HG02642 (cell line): Measurements from ENCODE around the gene PAFAH1B1.
"Not testable (repeated sequence)": the region's sequence is repeated elsewhere in the genome, so short reads cannot be mapped to it uniquely, and the experiment has no call there.

Experiments
- ATAC-seq: cut with Tn5 transposase; IDR thresholded peaks from one replicate; pipeline ENCODE4 v1.9.1; 2021; ENCODE audit warnings: mild to moderate bottlenecking; ENCODE audit not compliant: unreplicated experiment, poor library complexity

PAFAH1B1 gene

DNA sequence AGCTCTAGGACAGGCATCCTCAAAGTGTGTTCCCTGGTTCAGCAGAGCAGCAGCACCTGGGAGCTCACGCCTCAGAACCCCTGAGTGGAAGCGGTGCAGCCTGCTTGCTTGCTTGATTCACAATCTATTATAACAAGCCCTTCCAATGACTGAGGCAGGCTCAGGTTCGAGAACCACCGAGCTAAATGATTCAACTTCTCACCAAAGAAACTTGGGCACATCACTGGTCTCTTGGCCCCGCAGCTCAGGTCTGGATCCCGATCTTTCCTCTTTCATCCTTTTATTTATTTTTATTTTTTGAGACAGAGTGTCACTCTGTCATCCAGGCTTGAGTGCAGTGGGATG is 93.6 kb downstream of the PAFAH1B1 start:
- ATAC-seq: no peak

DNA sequence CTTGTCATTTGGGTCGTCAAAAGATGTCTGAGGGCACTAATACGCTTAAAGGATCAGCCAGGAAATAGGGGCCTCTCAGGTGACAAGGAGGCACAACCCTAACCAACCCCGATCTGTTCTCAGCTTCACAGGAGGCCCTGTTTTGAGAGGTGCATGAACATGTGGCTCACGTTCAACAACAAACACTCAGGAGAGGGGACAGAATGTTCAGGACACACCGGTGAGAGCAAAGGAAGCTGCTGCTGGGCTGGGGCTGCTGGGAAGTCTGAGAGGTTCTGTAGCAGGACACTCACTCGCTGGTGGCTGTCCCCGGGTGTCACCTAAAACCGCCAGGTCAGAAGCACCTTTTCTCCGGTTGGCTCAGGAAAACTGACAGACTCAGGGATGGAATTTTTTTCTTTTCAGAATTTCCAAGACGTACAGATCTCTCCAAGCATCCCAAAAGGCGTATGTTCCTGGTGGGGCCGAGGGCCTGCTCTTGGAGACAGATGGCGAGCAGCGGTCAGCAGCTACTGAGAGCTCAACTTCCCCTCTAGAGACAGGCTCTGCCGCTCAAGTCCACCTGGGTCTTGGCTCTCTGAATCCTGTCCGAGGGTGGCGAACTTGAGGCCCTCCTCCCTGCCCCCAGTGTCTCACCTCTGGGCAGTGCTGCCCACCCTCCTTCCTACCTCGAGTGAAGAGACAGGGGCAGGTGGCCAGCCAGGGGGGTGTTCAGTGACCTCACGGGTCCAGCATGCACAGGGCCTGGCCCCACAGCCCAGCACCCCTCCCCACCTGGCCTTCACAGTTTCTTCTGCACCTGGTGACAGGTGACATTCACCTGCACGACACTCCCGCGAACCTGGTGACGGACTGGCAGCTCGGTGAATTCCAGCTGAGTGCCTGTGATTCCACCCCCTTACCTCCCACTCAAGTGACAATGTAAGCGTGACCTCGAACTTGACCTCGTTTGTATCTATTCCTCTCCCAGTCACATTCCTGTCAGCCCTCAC is 95.2 kb downstream of the PAFAH1B1 start:
- no peak for ATAC-seq

DNA sequence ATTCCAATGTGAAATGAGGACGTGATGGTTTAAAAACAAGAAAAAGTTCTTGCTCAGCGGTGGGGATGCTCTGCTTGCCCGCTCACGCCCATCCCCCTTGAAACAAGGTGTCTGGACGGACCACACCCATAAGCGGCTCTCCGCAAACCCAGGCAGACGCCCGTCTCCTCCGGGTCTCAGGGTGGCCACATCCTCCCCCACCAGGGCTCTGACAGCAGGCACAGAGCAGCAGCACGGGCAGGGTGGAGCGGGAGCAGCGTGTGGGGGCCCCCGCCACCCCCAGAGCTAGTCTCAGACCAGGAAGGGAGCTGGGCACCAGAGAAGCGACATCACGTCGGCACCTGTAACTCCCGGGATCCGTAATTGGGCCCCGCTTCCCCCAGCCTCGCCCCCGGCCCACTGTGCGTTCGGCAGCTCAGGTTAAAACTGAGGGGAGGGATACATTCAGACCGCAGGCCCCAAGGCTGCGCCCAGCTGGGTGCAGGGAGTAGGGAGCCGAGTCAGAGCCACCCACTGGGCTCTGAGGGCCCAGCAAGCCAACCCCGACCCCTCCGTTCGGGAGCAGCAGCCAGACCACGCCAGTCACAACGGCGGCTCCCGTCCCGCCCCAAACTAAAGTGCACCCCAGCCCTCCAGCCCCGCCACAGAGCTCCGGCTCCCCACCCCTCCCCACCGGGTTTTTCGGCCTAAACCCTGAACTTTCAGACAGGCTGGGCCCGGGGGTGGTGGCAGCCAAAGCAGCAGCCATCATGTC is 96.1 kb downstream of the PAFAH1B1 start:
- ATAC-seq: no peak

DNA sequence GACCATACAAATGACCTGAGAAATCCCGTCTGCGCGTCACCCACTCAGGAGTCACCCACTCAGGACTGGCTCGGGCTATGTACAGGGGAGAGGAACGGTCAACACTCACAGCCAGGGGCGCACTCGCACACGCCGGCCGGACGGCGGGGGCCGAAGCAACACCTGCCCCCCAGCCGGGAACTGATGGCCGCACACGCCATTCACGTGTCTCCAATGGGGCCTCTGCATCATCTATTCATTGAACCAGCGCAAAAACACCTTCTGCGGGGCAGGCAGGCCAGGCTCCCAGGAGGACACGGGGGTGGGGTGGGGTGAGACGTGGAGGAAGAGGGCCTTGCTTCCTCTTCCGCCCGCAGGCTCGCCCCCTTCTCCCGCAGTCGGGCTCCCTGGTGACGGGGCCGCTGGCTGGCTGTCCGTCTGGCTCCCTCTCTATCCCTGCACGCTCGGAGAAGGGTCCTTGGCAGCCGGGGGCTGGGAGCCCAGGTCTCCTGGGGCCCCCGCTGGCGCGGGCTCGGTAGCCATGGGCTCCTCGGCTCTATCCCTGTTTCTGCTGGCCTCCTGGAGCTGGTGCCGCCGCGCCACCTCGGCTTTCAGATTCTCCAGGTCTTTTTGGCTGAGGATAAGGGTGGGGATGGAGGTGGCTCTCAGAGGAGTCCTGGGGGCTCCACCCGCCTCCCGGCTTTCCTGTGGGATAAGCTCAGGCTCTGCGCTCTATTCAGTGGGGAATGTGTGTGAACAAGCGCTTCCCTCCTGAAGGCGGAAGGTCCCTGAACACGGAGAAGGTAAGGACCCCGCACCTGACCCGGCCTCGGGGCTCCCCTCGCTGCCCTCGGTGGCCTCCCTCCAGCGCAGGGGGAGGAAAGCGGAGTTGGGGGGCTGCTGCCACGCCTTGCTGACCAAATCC is 97.0 kb downstream of the PAFAH1B1 start:
- no peak for ATAC-seq

DNA sequence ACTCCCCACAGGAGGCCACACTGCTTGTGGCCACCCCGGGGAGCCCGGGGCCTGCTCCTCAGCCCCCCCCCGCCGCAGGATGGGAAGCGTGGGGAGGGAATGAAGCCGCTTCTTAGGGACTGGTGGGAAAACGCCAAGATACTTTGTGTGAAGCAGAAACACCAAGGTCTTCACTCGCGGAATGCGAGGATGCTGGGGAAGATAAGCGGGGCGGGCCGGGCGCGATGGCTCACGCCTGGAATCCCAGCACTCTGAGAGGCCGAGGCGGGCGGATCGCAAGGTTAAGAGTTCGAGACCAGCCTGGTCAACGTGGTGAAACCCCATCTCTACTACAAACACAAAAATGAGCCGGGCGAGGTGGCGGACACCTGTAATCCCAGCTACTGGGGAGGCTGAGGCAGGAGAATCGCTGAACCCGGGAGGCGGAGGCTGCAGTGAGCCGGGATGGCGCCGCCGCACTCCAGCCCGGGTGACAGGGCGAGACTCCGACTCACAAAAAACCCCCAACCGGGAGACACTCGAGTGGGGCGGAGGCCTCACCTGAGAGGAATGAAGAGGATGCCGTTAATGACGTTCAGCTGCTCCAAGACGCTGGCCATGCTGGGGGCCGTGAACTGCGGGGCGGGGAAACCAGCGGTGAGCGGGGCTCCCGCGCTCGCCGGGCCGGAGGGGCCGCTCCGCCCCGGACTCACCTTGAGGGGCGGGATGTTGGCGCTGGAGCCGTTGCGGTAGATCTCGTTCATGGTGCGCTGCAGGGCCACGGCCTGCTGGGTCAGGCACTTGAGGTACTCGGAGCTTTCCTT is 97.8 kb downstream of the PAFAH1B1 start:
- no peak for ATAC-seq

DNA sequence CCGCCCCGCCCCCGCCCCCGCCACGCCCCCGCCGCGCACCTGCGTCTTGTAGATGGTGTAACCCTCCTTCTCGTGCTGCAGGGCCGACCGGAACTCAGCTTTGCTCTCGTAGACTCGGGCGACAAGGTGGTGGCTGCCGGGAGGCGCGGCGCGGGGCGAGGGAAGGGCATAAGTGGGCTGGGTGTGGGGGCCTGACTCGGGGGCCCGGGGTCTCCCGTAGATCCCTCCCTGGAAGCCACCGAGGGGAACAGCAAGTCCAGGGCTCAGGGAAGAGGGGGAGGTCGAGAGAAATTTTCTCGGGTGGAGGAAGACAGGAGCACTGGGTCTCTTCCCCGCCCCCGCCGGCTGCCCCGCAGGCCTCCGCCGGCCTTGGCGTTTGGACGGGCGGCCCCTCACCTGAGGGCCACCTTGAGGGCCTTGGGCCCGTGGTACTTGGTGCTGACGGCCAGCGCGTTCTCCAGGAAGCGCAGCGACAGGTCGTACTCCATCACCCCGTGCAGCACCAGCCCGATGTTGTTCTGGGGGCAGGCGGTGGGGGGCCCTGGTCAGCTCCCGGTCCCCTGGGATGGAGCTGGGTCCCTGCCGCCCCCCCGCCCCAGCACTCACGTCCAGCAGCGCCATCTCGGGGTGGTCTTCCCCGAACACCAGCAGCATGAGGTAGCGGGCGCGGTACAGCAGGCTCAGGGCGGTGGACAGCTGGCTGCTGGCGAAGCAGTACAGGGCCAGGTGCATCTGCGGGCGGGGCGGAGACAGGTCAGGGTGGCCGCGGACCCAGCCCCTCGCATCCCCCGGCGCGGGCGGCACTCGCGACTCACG is 98.7 kb downstream of the PAFAH1B1 start:
- no peak for ATAC-seq

- ATAC-seq: no peak
Observed at GRCh38 chr17:2692781-2693135, 99.3 kb downstream of the PAFAH1B1 start.

DNA sequence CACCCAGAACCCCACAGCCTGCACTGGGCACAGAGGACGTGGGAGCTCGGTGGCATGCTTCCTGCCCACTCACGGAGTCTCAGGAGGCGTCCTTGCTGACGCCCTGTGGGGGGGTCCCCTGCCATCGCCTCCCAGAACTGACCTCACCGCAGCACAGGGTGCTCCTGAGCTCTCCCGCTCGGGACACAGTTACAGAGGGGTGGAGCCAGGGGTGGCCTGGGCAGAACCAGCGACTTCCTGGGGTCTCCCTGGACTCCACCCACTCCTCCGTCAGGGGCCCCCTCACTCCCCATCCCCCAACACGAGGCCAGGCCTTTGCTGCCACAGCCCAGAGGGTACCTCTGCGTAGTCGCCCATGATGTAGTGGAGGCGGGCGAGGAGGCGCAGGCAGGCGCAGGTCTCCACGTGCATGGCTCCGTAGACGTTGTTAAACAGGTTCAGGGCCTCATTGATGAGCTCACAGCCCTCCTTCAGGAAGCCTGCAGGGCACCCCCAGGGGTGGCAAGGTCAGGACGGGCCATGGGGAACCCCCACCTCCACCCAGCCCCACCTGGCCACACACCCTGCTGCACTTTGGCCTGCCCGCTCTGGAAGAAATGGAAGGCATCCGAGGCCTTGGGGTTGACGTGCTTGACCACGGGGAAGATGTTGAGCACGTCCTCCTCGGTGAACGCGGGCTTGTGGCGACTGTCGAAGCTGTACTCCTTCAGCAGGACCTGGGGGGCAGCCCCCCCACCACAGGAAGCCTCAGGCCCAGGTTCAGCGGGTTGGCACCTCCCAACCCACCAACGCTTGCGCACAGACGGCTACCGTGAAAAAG is 100.3 kb downstream of the PAFAH1B1 start:
- no peak for ATAC-seq

- ATAC-seq: no peak
Observed at GRCh38 chr17:2694381-2695242, 101.2 kb downstream of the PAFAH1B1 start.

DNA sequence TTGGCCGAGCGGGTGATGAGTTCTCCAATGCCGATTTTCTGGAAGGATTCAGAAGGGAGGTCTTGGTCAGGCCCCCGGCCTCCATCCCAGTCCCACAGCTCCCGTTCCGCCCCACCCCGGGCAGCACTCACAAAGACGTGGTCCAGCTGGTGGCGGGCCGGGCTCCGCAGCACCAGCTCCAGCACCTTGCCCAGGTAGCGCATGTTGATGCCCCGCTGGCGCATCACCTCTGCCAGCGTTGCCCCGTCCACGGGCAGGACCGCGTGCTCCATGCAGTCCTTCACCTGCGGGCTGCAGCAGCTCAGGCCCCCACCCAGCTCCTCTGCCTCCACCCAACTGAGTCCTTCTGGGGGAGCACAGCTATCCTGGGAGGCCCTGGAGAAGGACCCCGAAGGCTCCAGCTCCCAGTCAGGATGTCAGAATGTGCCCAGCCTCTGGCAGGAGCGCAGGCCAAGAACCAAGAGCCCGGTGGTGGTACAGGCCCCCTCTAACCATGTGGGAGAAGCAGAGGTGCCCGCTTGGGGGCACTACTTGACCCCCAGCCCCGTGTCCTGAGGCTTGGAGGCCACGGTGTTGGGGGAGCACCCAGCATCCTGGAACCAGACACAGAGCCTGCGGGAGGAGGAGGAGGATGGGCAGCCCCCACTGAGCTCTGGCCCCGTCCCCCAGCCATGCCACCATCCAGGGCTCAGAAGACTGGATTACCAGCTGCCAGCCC is 101.9 kb downstream of the PAFAH1B1 start:
- ATAC-seq: no peak

DNA sequence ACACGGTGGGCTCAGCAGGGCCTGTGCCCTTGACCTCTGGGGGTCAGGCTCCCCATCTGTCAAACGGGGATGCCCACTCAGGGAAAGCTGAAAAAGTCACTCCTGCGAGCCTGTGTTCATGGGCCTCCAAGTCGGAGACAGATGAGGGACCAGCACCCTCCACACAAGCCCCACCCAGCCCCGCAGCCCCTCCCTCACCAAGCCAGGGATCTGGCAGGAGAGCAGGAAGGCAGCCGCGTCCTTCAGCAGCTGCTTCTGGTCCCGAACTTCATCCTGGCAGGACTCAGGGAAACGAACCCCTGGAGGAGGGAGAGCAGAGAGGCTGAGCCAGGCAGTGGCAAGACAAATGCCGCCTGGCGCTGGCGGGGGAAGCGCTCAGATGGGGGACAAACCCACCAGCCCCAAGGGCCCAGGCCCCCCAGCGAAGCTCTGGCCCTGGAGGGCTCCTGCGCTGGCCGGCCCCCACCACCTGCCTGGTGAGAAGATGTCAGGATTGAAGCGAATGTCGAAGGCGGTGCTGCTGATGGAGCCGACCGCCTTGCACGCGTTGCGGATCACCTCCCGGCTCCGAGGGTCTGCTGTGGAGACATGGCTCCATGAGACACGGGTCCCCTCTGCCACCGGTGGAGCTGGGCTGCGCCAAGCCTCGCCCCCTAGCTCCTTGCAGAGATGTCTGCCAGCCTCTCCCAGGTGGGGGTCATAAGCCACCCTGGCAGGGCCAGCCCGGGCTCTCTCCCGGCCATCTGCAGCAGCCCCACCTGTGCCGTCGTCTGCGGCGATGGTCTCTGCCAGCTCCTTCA is 102.7 kb downstream of the PAFAH1B1 start:
- no peak for ATAC-seq

GRCh38 chr17:2697611-2698162 is 104.2 kb downstream of the PAFAH1B1 start:
- no peak for ATAC-seq

- ATAC-seq: not testable (repeated sequence)
Observed at GRCh38 chr17:2699216-2699805, 105.9 kb downstream of the PAFAH1B1 start.

DNA sequence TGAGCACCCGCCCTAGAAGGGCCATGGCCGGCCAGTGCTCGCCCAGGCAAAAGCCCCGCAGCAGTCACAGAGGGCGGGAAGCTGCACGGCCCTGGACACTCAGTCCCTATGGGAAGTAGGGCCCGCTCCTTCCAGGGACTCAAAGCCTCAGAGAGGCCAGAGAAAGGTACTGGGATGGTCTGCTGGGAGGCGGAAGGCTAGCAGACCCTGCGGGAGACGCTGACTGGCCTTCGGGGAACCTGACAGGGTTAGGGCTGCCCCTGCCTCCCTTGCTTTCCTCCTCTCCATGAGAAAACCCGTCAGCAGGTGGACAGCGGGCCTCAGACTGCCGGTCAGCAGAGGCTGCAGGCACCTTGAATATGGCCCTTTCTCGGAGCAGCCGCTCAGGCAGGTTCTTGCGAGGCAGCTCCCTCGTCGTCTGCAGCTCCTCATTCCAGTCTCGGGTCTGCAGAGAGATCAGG is 106.6 kb downstream of the PAFAH1B1 start:
- no peak for ATAC-seq
